Psoas muscle (tissue), 8 donors: ENCODE results near the gene ZNF334. TPM values are rescaled to one million over a fixed set of nuclear protein-coding genes. Genes with fewer than 3 reads are reported as not detected.

Experiments used
- ATAC-seq, 4 donors: fragments of 200-7000 bp; cut with Tn5 transposase; one replicate each; pipeline ENCODE4 v1.9.1; 2020; ENCODE audit warnings: moderate library complexity in 3 of 4, mild to moderate bottlenecking in 2 of 4
- DNase-seq, 2 donors: peaks; one replicate each; pipeline ENCODE4 v3.0.0-alpha.2; 2020
- H3K27ac ChIP-seq: fragments of 200-600 bp; one replicate; pipeline ENCODE4 v1.8.0; 2022
- H3K27me3 ChIP-seq, 3 donors: fragments of 200-600 bp in 1 of 3; one replicate each; pipeline versions ENCODE4 v1.6.1 to v1.8.0; 2013 to 2022; ENCODE audit warnings: low read length in 2 of 3, mild to moderate bottlenecking in 2 of 3, moderate library complexity in 1 of 3; ENCODE audit not compliant: insufficient read depth in 3 of 3
- H3K36me3 ChIP-seq, 2 donors: fragments of 200-600 bp in 1 of 2; one replicate each; pipeline versions ENCODE4 v1.6.1 to v1.8.0; 2013 to 2022; ENCODE audit warnings: low read depth in 1 of 2, mild to moderate bottlenecking in 1 of 2, moderate library complexity in 1 of 2; ENCODE audit not compliant: insufficient read depth in 1 of 2
- H3K4me1 ChIP-seq: fragments of 200-600 bp; one replicate; pipeline ENCODE4 v1.8.0; 2022
- H3K4me3 ChIP-seq: fragments of 200-600 bp; one replicate; pipeline ENCODE4 v1.8.0; 2022; ENCODE audit warnings: mild to moderate bottlenecking
- H3K9me3 ChIP-seq: fragments of 200-600 bp; one replicate; pipeline ENCODE4 v1.8.0; 2022
- WGBS, 3 donors: extraction: QIAGEN DNeasy Blood & Tissue Kit; methylation state at CpG; one replicate each; pipeline versions ENCODE4 v1.1.6 to v1.1.7; 2013; 5-methylcytosine and 5-hydroxymethylcytosine counted together
- intact Hi-C, 2 donors: fragments of 100-400 bp; cut with DNase I; formaldehyde crosslinking; loops; one replicate each; pipeline versions ENCODE4 v1.11.0 to v1.14.2; 2022
- polyA plus RNA-seq, 3 donors: library from polyadenylated mRNA; stranded (reverse); fragments of 200-250 nt; gene quantifications; one replicate each; pipeline ENCODE4 v1.2.3, GENCODE V29; 2013
- total RNA-seq, 4 donors: library from RNA; stranded (reverse); fragmentation: NEBNext Ultra II Directional in 2 of 4; extraction: Animal tissue kit (Norgen Biotek cat#: 25700) in 2 of 4; gene quantifications; one replicate each; pipeline versions ENCODE4 v1.2.1 to v1.2.4, GENCODE V29; 2021 to 2023
- TF ChIP-seq, protein P1 (sequence below): fragments of 200-600 bp; IDR thresholded peaks from one replicate; pipeline ENCODE4 v1.8.0; 2022; ENCODE audit warnings: antibody characterized with exemption
- donor health status: healthy with polysubstance abuse.
- donor health status: DM: no; HTN: no; CAD: no; lungs with moderate emphysema.
- donor health status: Bipolar disorder and iron deficiency.
- donor health status: healthy.
- donor health status: DM: yes; HTN: yes; CAD: no.
- donor health status: DM: no; HTN: no; CAD: no.
- donor health status: DM: no; HTN: no; CAD: no.
- donor health status: DM: yes; HTN: yes; CAD: no.

Gene ZNF334
- total and polyA plus RNA-seq, 7 donors, result 0.10 to 1.0 (median 0.27) TPM

DNA sequence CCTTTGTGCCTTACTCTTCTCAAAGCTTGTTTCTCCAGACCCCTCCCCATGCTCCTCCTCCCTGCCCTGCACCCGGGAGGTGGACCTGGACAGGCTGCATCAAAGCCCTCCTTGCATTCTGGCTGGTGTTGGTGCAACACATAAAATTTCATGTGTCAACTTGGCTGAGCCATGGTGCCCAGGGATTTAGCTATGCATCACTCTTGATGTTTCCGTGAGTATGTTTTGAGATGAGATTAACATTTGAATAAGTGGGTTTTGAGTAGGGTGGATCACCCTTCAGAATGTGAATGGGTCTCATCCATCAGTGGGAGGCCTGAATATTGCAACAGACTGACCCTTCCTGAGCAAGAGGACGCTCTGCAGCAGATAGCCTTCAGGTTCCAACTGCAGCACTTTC lies 41.5 kb upstream of the ZNF334 start:
- 67 to 72% (median 68%) methylated on average over 3 of the region's 3 CpGs for WGBS, 3 donors
- no peaks in the 10 kb centered on the region for H3K4me1 ChIP-seq
- H3K36me3 ChIP-seq, result no peaks in the 10 kb centered on the region
- intact Hi-C loops, result no loop called here
- peaks cover 0 to 3% (median 0%) of the 10 kb centered on the region in 3 donors for H3K27me3 ChIP-seq
- no peak for DNase-seq
- H3K9me3 ChIP-seq, result no peaks in the 10 kb centered on the region
- no peak for ATAC-seq
- H3K4me3 ChIP-seq, result no peak overlapping the region
- TF ChIP-seq, protein P1, sequence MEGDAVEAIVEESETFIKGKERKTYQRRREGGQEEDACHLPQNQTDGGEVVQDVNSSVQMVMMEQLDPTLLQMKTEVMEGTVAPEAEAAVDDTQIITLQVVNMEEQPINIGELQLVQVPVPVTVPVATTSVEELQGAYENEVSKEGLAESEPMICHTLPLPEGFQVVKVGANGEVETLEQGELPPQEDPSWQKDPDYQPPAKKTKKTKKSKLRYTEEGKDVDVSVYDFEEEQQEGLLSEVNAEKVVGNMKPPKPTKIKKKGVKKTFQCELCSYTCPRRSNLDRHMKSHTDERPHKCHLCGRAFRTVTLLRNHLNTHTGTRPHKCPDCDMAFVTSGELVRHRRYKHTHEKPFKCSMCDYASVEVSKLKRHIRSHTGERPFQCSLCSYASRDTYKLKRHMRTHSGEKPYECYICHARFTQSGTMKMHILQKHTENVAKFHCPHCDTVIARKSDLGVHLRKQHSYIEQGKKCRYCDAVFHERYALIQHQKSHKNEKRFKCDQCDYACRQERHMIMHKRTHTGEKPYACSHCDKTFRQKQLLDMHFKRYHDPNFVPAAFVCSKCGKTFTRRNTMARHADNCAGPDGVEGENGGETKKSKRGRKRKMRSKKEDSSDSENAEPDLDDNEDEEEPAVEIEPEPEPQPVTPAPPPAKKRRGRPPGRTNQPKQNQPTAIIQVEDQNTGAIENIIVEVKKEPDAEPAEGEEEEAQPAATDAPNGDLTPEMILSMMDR, result no peak
- no peak overlapping the region for H3K27ac ChIP-seq

DNA sequence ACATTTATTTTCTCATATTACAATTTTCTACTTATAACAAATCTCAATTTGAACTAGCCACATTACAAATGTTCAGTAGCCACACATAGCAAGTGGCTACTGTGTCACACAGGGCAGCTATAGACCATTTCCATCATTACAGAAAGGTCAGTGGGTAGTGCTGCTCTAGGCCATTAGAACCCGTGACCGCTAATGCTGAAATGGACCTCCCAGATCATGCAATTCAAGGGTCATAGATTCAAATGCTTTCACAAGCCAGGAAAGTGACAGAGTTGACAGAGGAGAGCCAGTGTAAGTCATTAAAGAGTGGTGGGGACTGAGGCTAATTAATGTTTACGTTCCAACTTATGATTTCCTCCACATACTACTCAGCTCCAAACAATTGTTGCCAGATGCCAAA lies 40.6 kb upstream of the ZNF334 start:
- DNase-seq (no peak), ATAC-seq (no peak)
- TF ChIP-seq, protein P1, result no peak
- Histone ChIP-seq H3K27ac (no peak overlapping the region), H3K4me3 (no peak overlapping the region), H3K4me1 (no peaks in the 10 kb centered on the region), H3K36me3 (no peaks in the 10 kb centered on the region), H3K27me3 (peaks cover 0 to 1% (median 0%) of the 10 kb centered on the region in 3 donors), H3K9me3 (no peaks in the 10 kb centered on the region)
- 86 to 91% (median 89%) methylated on average over 3 of the region's 3 CpGs for WGBS, 3 donors
- intact Hi-C loops, result no loop called here

DNA sequence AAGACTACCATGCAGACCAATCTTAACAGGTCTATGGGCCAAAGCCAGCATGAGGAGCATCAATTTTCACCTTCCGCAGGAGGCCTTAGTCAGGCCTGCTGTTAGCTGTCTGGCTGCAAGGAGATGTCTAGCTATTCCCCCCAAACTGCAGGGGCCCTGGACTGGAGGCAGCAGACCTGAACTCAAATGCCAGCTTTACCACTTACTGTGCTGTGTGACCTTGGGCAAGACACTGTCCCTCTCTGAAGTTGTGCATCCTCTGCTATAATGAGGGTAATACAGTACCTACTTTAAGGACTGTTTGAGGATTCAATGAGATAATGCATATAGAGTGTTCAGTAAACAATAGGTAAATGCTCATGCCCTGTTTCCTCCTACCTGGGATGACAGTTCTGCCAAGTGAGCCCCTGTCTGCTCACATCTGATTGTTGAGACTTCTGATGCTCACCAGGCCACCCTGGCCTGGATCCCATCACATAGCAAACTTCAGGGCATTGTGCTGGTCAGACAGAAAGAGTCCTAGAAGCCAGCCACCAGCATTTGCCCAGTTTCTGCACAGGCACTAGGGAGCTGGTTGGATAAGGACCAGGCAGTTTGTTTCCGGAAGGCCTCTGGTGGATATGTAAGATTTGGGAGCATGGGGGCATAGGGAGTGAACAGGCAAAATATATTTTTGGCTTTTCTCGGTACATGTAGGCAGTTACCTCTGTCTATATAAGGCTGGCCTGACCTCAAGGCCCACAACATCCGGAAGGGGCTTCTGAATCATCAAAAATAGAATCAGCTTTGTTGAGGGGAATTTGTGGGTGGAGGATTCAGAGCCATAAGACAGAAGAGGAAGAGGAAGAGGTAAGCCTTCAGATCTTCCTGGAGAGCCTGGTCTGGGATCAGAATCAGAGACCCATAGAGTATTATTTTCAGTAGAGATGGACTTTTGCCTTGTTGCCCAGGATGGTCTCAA lies 39.4 kb upstream of the ZNF334 start:
- DNase-seq (no peak), ATAC-seq (no peak)
- intact Hi-C loops, result no loop called here
- H3K36me3 ChIP-seq, result no peaks in the 10 kb centered on the region
- no peaks in the 10 kb centered on the region for H3K4me1 ChIP-seq
- H3K9me3 ChIP-seq, result no peaks in the 10 kb centered on the region
- no peak overlapping the region for H3K27ac ChIP-seq
- WGBS, 3 donors, result 65 to 77% (median 77%) methylated on average over 4 of the region's 4 CpGs
- peaks cover 0 to 1% (median 0%) of the 10 kb centered on the region in 3 donors for H3K27me3 ChIP-seq
- H3K4me3 ChIP-seq, result no peak overlapping the region
- TF ChIP-seq, protein P1, result no peak

DNA sequence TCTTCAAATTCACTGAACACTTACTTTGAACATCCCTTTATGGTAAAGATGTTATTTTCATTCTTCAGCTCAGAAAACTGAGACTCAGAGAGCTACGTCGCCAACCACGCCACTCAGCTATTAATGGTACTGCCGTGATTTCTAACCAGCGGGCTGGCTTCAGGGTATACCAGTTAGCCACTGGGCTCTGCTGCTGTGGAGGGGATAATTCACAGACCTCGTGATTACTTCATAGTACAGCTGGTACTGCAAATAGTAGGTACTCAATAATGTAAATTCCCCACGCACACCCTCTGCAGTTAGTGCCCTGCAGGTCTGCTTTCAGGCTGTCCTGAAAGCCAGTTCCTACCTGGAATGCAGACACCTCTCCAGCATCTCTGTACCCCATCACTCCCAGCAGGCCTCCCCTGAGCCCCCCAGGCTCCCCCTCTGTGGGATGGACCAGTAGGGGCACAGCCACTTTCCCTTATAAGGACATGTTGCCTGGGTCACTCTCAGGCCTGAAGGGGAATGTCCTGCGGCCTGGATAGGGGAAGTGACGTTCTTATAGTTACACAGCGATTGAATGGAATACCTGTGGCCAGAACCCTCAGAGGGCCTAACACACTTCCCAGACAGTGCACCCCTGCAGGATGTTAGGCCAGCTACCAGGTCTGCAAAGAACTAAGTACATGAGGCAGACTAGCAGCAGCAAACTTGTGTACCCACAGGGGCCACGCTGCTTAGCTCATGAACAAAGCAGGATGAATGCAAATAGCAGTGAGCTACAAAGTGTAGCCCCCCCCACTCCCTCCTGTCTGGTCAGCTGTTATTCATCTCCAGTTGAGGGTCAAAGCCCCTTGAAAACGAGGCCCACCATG lies 38.4 kb upstream of the ZNF334 start:
- Histone ChIP-seq H3K27ac (no peak overlapping the region), H3K27me3 (no peaks in the 10 kb centered on the region), H3K9me3 (no peaks in the 10 kb centered on the region), H3K4me3 (no peak overlapping the region), H3K36me3 (no peaks in the 10 kb centered on the region), H3K4me1 (no peaks in the 10 kb centered on the region)
- TF ChIP-seq, protein P1, result no peak
- ATAC-seq (no peak), DNase-seq (no peak)
- 77 to 81% (median 81%) methylated on average over 12 of the region's 12 CpGs for WGBS, 3 donors
- intact Hi-C loops, result no loop called here
